Caco-2 (cell line): ENCODE results near the gene ENDOV. TPM values are rescaled to one million over a fixed set of nuclear protein-coding genes. Genes with fewer than 3 reads are reported as not detected.

ENCODE experiments used
- BruUV-seq: library from RNA; stranded (reverse); fragments of 400-500 nt; replicated peaks from 2 replicates; lab custom pipeline; 2021; lab: Mats Ljungman, UMichigan
- CTCF ChIA-PET: fragments of 300-600 bp; sonication (Branson Sonifier 250); formaldehyde crosslinking; loops from one replicate; lab custom pipeline; 2022; ENCODE audit warnings: antibody characterized with exemption; lab: Charles Lee
- POLR2A ChIA-PET: fragments of 300-600 bp; sonication (Branson Sonifier 250); formaldehyde crosslinking; loops from one replicate; lab custom pipeline; 2022; ENCODE audit warnings: antibody characterized with exemption; lab: Charles Lee
- DNase-seq, 2 experiments: peaks; one replicate each; pipeline versions ENCODE4 v3.0.0 to v3.0.0-alpha.2; 2020 to 2022
- H3K27me3 ChIP-seq: replicated peaks from 2 replicates; pipeline ENCODE4 v1.6.0; 2011; ENCODE audit warnings: low read length; ENCODE audit not compliant: control insufficient read depth, insufficient read depth
- H3K36me3 ChIP-seq: 2 replicates; pipeline ENCODE4 v1.5.1; 2011; ENCODE audit warnings: low read length; ENCODE audit not compliant: control insufficient read depth, insufficient read depth
- H3K4me1 ChIP-seq: fragments of 250-450 bp; sonication (Bioruptor Pico); 2 replicates; pipeline ENCODE4 v1.5.1; 2020; ENCODE audit warnings: mild to moderate bottlenecking
- H3K4me3 ChIP-seq: 2 replicates; pipeline ENCODE4 v1.5.1; 2011; ENCODE audit warnings: low read depth, mild to moderate bottlenecking, control low read depth, low read length
- H3K9me3 ChIP-seq: fragments of 250-450 bp; sonication (Bioruptor Pico); 2 replicates; pipeline ENCODE4 v1.5.1; 2020; ENCODE audit warnings: mild to moderate bottlenecking, moderate library complexity
- H3K27ac Mint-ChIP-seq: one replicate; pipeline ENCODE4 v1.8.0; 2022; ENCODE audit warnings: mixed read lengths; ENCODE audit not compliant: unreplicated experiment
- H3K27me3 Mint-ChIP-seq: one replicate; pipeline ENCODE4 v1.8.0; 2022; ENCODE audit warnings: mixed read lengths; ENCODE audit not compliant: insufficient read depth, unreplicated experiment
- H3K36me3 Mint-ChIP-seq: one replicate; pipeline ENCODE4 v1.8.0; 2022; ENCODE audit warnings: mild to moderate bottlenecking, mixed read lengths; ENCODE audit not compliant: insufficient read depth, unreplicated experiment
- H3K4me1 Mint-ChIP-seq: one replicate; pipeline ENCODE4 v1.8.0; 2022; ENCODE audit warnings: low read depth, mixed read lengths; ENCODE audit not compliant: unreplicated experiment
- H3K4me3 Mint-ChIP-seq: one replicate; pipeline ENCODE4 v1.8.0; 2022; ENCODE audit warnings: mild to moderate bottlenecking, moderate library complexity, mixed read lengths; ENCODE audit not compliant: unreplicated experiment
- H3K9me3 Mint-ChIP-seq: one replicate; pipeline ENCODE4 v1.8.0; 2022; ENCODE audit warnings: mixed read lengths; ENCODE audit not compliant: unreplicated experiment
- intact Hi-C: fragments of 100-400 bp; cut with micrococcal nuclease; formaldehyde crosslinking; loops from one replicate; pipeline ENCODE4 v1.10.0; 2022; ENCODE audit not compliant: unreplicated experiment
- total RNA-seq: library from RNA; stranded (reverse); gene quantifications from 2 replicates; pipeline ENCODE4 v1.2.3, GENCODE V29; 2022
- TF ChIP-seq, protein P1 (sequence below), 2 experiments: fragments of 200-600 bp in 1 of 2; IDR thresholded peaks; 1 replicate in 1 of 2; 2 replicates in 1 of 2; pipeline versions ENCODE4 v1.5.1 to v1.8.0; 2011 to 2022; ENCODE audit warnings: antibody characterized with exemption in 1 of 2, control low read depth in 1 of 2, inconsistent platforms in 1 of 2, low read depth in 1 of 2, low read length in 1 of 2, mild to moderate bottlenecking in 1 of 2, moderate library complexity in 1 of 2; ENCODE audit not compliant: insufficient read depth in 1 of 2, severe bottlenecking in 1 of 2, unreplicated experiment in 1 of 2

ENDOV gene
- total RNA-seq, 1 experiment from 2014 or later: 21.5 TPM

DNA sequence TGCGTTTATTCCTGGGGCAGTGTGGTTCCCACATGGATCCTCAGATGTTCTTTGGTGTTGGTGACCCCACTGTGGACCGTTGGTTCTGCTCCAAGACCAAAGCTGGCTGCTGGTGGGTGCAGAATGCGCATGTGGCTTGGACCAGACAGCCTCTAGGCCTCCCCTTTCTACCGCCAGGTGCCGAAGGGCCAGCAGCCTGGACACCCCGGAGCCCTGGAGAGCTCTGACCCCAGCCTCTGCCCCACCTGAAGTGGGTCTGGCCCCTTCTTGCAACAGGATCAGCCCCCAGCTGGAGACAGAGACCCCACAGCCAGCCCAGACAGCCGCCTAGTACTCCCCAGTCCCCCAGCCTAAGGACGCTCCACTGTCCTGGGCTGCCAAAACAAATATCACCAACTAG lies 43.0 kb downstream of the ENDOV start:
- ChIA-PET POLR2A (no interaction called here), CTCF (interaction anchor here (0.6 kb wide), 1 partner anchor 774 kb away, joined by 3 read pairs; no protein-coding TSS in a partner anchor)
- no TSS peak for BruUV-seq
- peaks cover 9% of the 10 kb centered on the region for H3K4me1 ChIP-seq
- Mint-ChIP-seq H3K9me3 (no peaks in the 10 kb centered on the region), H3K36me3 (peaks cover 19% of the 10 kb centered on the region), H3K27me3 (peaks cover 11% of the 10 kb centered on the region), H3K4me3 (no peak overlapping the region), H3K27ac (no peak overlapping the region), H3K4me1 (no peaks in the 10 kb centered on the region)
- no peak overlapping the region for H3K4me3 ChIP-seq
- no peak for DNase-seq
- H3K27me3 ChIP-seq: no peaks in the 10 kb centered on the region
- H3K9me3 ChIP-seq: no peaks in the 10 kb centered on the region
- no peaks in the 10 kb centered on the region for H3K36me3 ChIP-seq
- TF ChIP-seq, protein P1, sequence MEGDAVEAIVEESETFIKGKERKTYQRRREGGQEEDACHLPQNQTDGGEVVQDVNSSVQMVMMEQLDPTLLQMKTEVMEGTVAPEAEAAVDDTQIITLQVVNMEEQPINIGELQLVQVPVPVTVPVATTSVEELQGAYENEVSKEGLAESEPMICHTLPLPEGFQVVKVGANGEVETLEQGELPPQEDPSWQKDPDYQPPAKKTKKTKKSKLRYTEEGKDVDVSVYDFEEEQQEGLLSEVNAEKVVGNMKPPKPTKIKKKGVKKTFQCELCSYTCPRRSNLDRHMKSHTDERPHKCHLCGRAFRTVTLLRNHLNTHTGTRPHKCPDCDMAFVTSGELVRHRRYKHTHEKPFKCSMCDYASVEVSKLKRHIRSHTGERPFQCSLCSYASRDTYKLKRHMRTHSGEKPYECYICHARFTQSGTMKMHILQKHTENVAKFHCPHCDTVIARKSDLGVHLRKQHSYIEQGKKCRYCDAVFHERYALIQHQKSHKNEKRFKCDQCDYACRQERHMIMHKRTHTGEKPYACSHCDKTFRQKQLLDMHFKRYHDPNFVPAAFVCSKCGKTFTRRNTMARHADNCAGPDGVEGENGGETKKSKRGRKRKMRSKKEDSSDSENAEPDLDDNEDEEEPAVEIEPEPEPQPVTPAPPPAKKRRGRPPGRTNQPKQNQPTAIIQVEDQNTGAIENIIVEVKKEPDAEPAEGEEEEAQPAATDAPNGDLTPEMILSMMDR (IDR thresholded peaks at IDR 0.05; ENCODE audit: insufficient read depth in 1 of 2, low read depth in 1 of 2, low read length in 1 of 2, severe bottlenecking in 1 of 2, unreplicated experiment in 1 of 2): no peak
- intact Hi-C loops: no loop called here

DNA sequence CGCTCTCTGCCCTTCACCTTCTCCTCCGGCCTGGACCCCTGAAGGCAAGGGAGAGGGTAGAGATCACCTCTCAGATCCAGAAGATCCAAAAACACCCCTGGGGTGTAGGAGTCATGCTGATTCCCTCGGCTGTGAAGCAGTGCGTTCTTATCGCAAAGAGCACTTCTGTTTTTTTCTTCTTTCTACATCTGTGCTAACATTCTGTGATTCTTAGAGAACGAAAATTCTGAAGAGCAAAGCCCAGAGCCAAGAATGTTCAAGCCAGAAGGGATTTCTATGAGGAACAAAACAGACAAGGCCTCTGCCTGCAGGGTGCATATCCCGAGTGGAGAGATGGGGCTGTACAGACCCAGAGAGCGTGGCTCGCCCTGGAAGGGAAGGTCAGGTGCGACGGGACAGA lies 44.3 kb downstream of the ENDOV start:
- H3K27ac Mint-ChIP-seq: no peak overlapping the region
- H3K4me3 Mint-ChIP-seq: no peak overlapping the region
- POLR2A ChIA-PET: no interaction called here
- H3K9me3 Mint-ChIP-seq: no peaks in the 10 kb centered on the region
- Histone ChIP-seq H3K4me1 (no peaks in the 10 kb centered on the region), H3K4me3 (no peak overlapping the region), H3K27me3 (no peaks in the 10 kb centered on the region), H3K9me3 (no peaks in the 10 kb centered on the region), H3K36me3 (no peaks in the 10 kb centered on the region)
- peaks cover 11% of the 10 kb centered on the region for H3K27me3 Mint-ChIP-seq
- intact Hi-C loops: no loop called here
- no TSS peak for BruUV-seq
- H3K4me1 Mint-ChIP-seq: no peaks in the 10 kb centered on the region
- DNase-seq: no peak
- TF ChIP-seq, protein P1 (IDR thresholded peaks at IDR 0.05; ENCODE audit: insufficient read depth in 1 of 2, low read depth in 1 of 2, low read length in 1 of 2, severe bottlenecking in 1 of 2, unreplicated experiment in 1 of 2): no peak
- CTCF ChIA-PET: no interaction called here
- H3K36me3 Mint-ChIP-seq: peaks cover 7% of the 10 kb centered on the region

DNA sequence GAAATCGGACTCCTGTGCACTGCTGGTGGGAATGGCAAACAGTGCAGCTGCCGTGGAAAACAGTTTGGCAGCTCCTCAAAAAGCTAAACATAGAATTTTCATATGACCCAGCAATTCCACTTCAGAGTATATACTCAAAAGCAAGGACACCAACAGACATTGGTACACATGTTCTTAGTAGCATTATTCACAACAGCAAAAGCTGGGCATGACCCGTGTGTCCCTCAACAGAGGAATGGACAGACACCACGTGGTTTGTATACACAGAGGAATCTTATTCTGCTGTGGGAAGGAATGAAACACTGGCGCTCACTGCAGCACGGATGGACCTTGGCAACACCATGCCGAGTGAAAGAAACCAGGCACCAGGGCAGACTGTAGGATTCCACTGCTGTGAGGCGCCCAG lies 45.5 kb downstream of the ENDOV start:
- Mint-ChIP-seq H3K36me3 (no peaks in the 10 kb centered on the region), H3K4me3 (no peak overlapping the region), H3K4me1 (no peaks in the 10 kb centered on the region), H3K27me3 (peaks cover 11% of the 10 kb centered on the region), H3K9me3 (no peaks in the 10 kb centered on the region), H3K27ac (no peak overlapping the region)
- BruUV-seq: no TSS peak
- intact Hi-C loops: no loop called here
- TF ChIP-seq, protein P1 (IDR thresholded peaks at IDR 0.05; ENCODE audit: insufficient read depth in 1 of 2, low read depth in 1 of 2, low read length in 1 of 2, severe bottlenecking in 1 of 2, unreplicated experiment in 1 of 2): no peak
- ChIA-PET POLR2A (no interaction called here), CTCF (no interaction called here)
- Histone ChIP-seq H3K4me1 (no peaks in the 10 kb centered on the region), H3K4me3 (no peak overlapping the region), H3K27me3 (no peaks in the 10 kb centered on the region), H3K36me3 (no peaks in the 10 kb centered on the region), H3K9me3 (no peaks in the 10 kb centered on the region)
- no peak for DNase-seq
